DOHH2 (cell line): Measurements from ENCODE around the gene PCBP2.

ENCODE experiments used
- CTCF ChIP-seq: fragments of 200-600 bp; sonication (generic); IDR thresholded peaks from one replicate; pipeline ENCODE4 v1.5.1; 2014; ENCODE audit warnings: antibody characterized with exemption, mild to moderate bottlenecking, low read depth, low read length; ENCODE audit not compliant: poor library complexity, severe bottlenecking
- EZH2phosphoT487 ChIP-seq: fragments of 200-600 bp; sonication (generic); IDR thresholded peaks from 2 replicates; pipeline ENCODE4 v1.6.1; 2017; ENCODE audit warnings: borderline replicate concordance, mild to moderate bottlenecking, antibody characterized with exemption, low read length, moderate library complexity, mixed read lengths

GRCh38 chr12:53500776-53501614 lies 49.1 kb downstream of the PCBP2 start, which contains the start of gene TARBP2:
- TF ChIP-seq CTCF: no peak
- no peak for TF ChIP-seq EZH2phosphoT487
